HepG2 (cell line): ENCODE measurements around the gene ATXN7L3. TPM values are rescaled to one million over a fixed set of nuclear protein-coding genes. Genes with fewer than 3 reads are reported as not detected.

Source experiments
- ATAC-seq: fragments of 200-7000 bp; cut with Tn5 transposase; 3 replicates; pipeline ENCODE4 v1.9.1; 2020; ENCODE audit warnings: mild to moderate bottlenecking, moderate library complexity
- BruUV-seq: library from RNA; stranded (reverse); fragments of 400-500 nt; replicated peaks from 2 replicates; lab custom pipeline; 2021; lab: Mats Ljungman, UMichigan
- CTCF ChIA-PET: fragments of 300-600 bp; formaldehyde crosslinking; extraction: SDS; loops from one replicate; lab custom pipeline; 2021; ENCODE audit warnings: low total read pairs, inconsistent platforms, low intra/inter-chr PET ratio; lab: Yijun Ruan, JAX
- POLR2A ChIA-PET: fragments of 350-600 bp; sonication (Branson Sonifier 250); formaldehyde crosslinking; loops from one replicate; lab custom pipeline; 2020; ENCODE audit warnings: antibody characterized with exemption, inconsistent platforms; lab: Yijun Ruan, JAX
- DNase-seq: peaks from one replicate; pipeline ENCODE4 v3.0.0-alpha.2; 2015; ENCODE audit warnings: low spot score
- FAIRE-seq: peaks from 3 replicates; lab custom pipeline; 2011; peaks lifted over from hg19 to GRCh38; lab: Jason Lieb, UNC
- H2AFZ ChIP-seq: one replicate; pipeline ENCODE4 v1.6.1; 2011; ENCODE audit warnings: low read length, inconsistent platforms
- H3K27ac ChIP-seq: fragments of 300-600 bp; 3 replicates; pipeline ENCODE4 v1.8.0; 2011; ENCODE audit warnings: mixed run types, mild to moderate bottlenecking, mixed read lengths, low read length, inconsistent platforms; ENCODE audit not compliant: insufficient read depth; ENCODE audit errors: extremely low read length
- H3K27me3 ChIP-seq, 2 experiments: fragments of 200-600 bp in 1 of 2; 2 replicates in 1 of 2; 3 replicates in 1 of 2; pipeline versions ENCODE4 v1.6.0 to v1.8.0; 2011; ENCODE audit warnings: low read length in 2 of 2, mild to moderate bottlenecking in 2 of 2, moderate library complexity in 2 of 2, inconsistent platforms in 1 of 2; ENCODE audit not compliant: insufficient read depth in 2 of 2, control insufficient read depth in 1 of 2
- H3K36me3 ChIP-seq, 2 experiments: fragments of 200-600 bp in 1 of 2; replicated peaks in 1 of 2; 2 replicates in 1 of 2; 3 replicates in 1 of 2; pipeline versions ENCODE4 v1.5.1 to v1.8.0; 2011; ENCODE audit warnings: low read length in 2 of 2, inconsistent platforms in 1 of 2; ENCODE audit not compliant: insufficient read depth in 2 of 2, control insufficient read depth in 1 of 2
- H3K4me1 ChIP-seq: 2 replicates; pipeline ENCODE4 v1.5.1; 2012; ENCODE audit warnings: low read length, inconsistent platforms; ENCODE audit not compliant: insufficient read depth
- H3K4me2 ChIP-seq: 2 replicates; pipeline ENCODE4 v1.6.0; 2011; ENCODE audit warnings: low read depth, low read length, inconsistent platforms
- H3K4me3 ChIP-seq, 3 experiments: fragments of 200-600 bp in 1 of 3; sonication (generic), shearing (Covaris generic) in 1 of 3; replicated peaks in 1 of 3; 2 replicates each; pipeline ENCODE4 v1.5.1; 2011 to 2016; ENCODE audit warnings: low read length in 3 of 3, inconsistent platforms in 2 of 3, low read depth in 2 of 3, mild to moderate bottlenecking in 2 of 3, control low read depth in 1 of 3, mixed read lengths in 1 of 3; ENCODE audit not compliant: insufficient read depth in 1 of 3
- H3K79me2 ChIP-seq: one replicate; pipeline ENCODE4 v1.6.1; 2011; ENCODE audit warnings: low read length, inconsistent platforms; ENCODE audit not compliant: insufficient read depth
- H3K9ac ChIP-seq: 2 replicates; pipeline ENCODE4 v1.6.0; 2011; ENCODE audit warnings: mild to moderate bottlenecking, low read depth, low read length, inconsistent platforms; ENCODE audit not compliant: insufficient read depth
- H3K9me3 ChIP-seq: 2 replicates; pipeline ENCODE4 v1.5.1; 2012; ENCODE audit warnings: mild to moderate bottlenecking, low read length
- H4K20me1 ChIP-seq: 2 replicates; pipeline ENCODE4 v1.6.0; 2011; ENCODE audit warnings: inconsistent platforms, mild to moderate bottlenecking, low read length, moderate library complexity; ENCODE audit not compliant: insufficient read depth
- AGO2 ChIP-seq: fragments of 200-400 bp; formaldehyde crosslinking; optimal IDR thresholded peaks from 2 replicates; pipeline ENCODE3; 2017; ENCODE audit warnings: mild to moderate bottlenecking, low read depth, low read length, moderate library complexity
- ATAD3A ChIP-seq: sonication (generic); formaldehyde crosslinking; IDR thresholded peaks from 2 replicates; pipeline ENCODE4 v1.4.0; 2020; ENCODE audit warnings: missing genetic modification reagents
- ATM ChIP-seq: fragments of 450-650 bp; IDR thresholded peaks from 2 replicates; pipeline ENCODE4 v1.7.1; 2017; ENCODE audit warnings: mild to moderate bottlenecking, borderline replicate concordance
- CREB1 ChIP-seq, 2 experiments: fragments of 450-650 bp in 1 of 2; IDR thresholded peaks; 2 replicates each; pipeline ENCODE4 v1.6.1; 2016 to 2017; ENCODE audit warnings: control low read depth in 1 of 2, mild to moderate bottlenecking in 1 of 2, missing compliant biosample characterization in 1 of 2, missing genetic modification characterization in 1 of 2
- CREM ChIP-seq, 2 experiments: sonication (generic) in 1 of 2; formaldehyde crosslinking in 1 of 2; IDR thresholded peaks; 2 replicates each; pipeline versions ENCODE4 v1.4.0 to v1.6.1; 2016 to 2020; ENCODE audit warnings: antibody characterized with exemption in 1 of 2, mild to moderate bottlenecking in 1 of 2, missing genetic modification reagents in 1 of 2
- HIC2 ChIP-seq: sonication (generic); formaldehyde crosslinking; IDR thresholded peaks from 2 replicates; pipeline ENCODE4 v1.9.0; 2022; ENCODE audit warnings: low read depth, missing genetic modification reagents
- HOXA7 ChIP-seq: sonication (generic); formaldehyde crosslinking; IDR thresholded peaks from 2 replicates; pipeline ENCODE4 v1.8.1; 2022; ENCODE audit warnings: mild to moderate bottlenecking, missing genetic modification reagents, moderate library complexity
- JARID2 ChIP-seq: sonication (generic); formaldehyde crosslinking; IDR thresholded peaks from 2 replicates; pipeline ENCODE4 v1.8.1; 2023; ENCODE audit warnings: missing genetic modification reagents, inconsistent platforms; ENCODE audit not compliant: insufficient replicate concordance
- MXD4 ChIP-seq: IDR thresholded peaks from 2 replicates; pipeline ENCODE4 v1.6.1; 2016; ENCODE audit warnings: mild to moderate bottlenecking, missing biosample characterization, missing genetic modification reagents
- PCBP1 ChIP-seq: fragments of 200-400 bp; formaldehyde crosslinking; IDR thresholded peaks from 2 replicates; pipeline ENCODE4 v1.6.1; 2017; ENCODE audit warnings: mild to moderate bottlenecking, low read depth, low read length, borderline replicate concordance
- POLR2G ChIP-seq: fragments of 200-400 bp; formaldehyde crosslinking; IDR thresholded peaks from 2 replicates; pipeline ENCODE4 v1.6.1; 2018; ENCODE audit warnings: mild to moderate bottlenecking, low read depth, low read length, moderate library complexity
- RBFOX2 ChIP-seq: fragments of 200-400 bp; formaldehyde crosslinking; IDR thresholded peaks from 2 replicates; pipeline ENCODE4 v1.6.1; 2017; ENCODE audit warnings: low read depth, mild to moderate bottlenecking, low read length
- THAP9 ChIP-seq: sonication (generic); formaldehyde crosslinking; IDR thresholded peaks from 2 replicates; pipeline ENCODE4; 2020; ENCODE audit warnings: missing genetic modification reagents, mild to moderate bottlenecking, borderline replicate concordance
- ZFP41 ChIP-seq: sonication (generic); formaldehyde crosslinking; IDR thresholded peaks from 2 replicates; pipeline ENCODE4 v1.4.0; 2020; ENCODE audit warnings: mild to moderate bottlenecking, missing genetic modification reagents, borderline replicate concordance
- ZNF563 ChIP-seq: sonication (generic); formaldehyde crosslinking; IDR thresholded peaks from 2 replicates; pipeline ENCODE4 v1.8.0; 2022; ENCODE audit warnings: mild to moderate bottlenecking, moderate library complexity, missing genetic modification reagents
- ZNF589 ChIP-seq: sonication (generic); formaldehyde crosslinking; conservative IDR thresholded peaks from 2 replicates; pipeline ENCODE4 v1.8.0; 2022; ENCODE audit warnings: mild to moderate bottlenecking, moderate library complexity, missing genetic modification reagents
- ZNF720 ChIP-seq: sonication (generic); formaldehyde crosslinking; IDR thresholded peaks from 2 replicates; pipeline ENCODE4 v1.4.0; 2020; ENCODE audit warnings: missing genetic modification reagents
- ZNF775 ChIP-seq: sonication (generic); formaldehyde crosslinking; IDR thresholded peaks from 2 replicates; pipeline ENCODE4 v1.4.0; 2020; ENCODE audit warnings: missing genetic modification reagents, mild to moderate bottlenecking, moderate library complexity, borderline replicate concordance
- ZSCAN21 ChIP-seq: sonication (generic); formaldehyde crosslinking; IDR thresholded peaks from 2 replicates; pipeline ENCODE4 v1.8.0; 2022; ENCODE audit warnings: mild to moderate bottlenecking, missing genetic modification reagents, moderate library complexity, borderline replicate concordance
- WGBS: methylation state at CpG from one replicate; pipeline ENCODE4 v1.1.6; 2017; ENCODE audit warnings: low lambda C conversion rate; 5-methylcytosine and 5-hydroxymethylcytosine counted together
- in situ Hi-C: cut with HindIII; loops from 2 replicates; pipeline ENCODE4 v1.10.0; 2017; ENCODE audit warnings: low pct_unique_long_range_greater_than_20kb; ENCODE audit not compliant: extremely low pct_ligation_motif_present
- intact Hi-C: fragments of 100-400 bp; cut with micrococcal nuclease; formaldehyde crosslinking; loops from one replicate; pipeline ENCODE4 v1.10.0; 2022; ENCODE audit not compliant: unreplicated experiment
- polyA plus RNA-seq, 8 experiments: library from polyadenylated mRNA; depleted of rRNA in 3 of 8; stranded (reverse) in 7 of 8; unstranded in 1 of 8; fragments of >200 nt; fragmentation: Illumina TruSeq in 4 of 8; extraction: Trizol in 4 of 8; gene quantifications; 2 replicates each; pipeline versions ENCODE4 v1.2.1 to v1.2.3, GENCODE V29; 2011 to 2016; ENCODE audit warnings: low read depth in 4 of 8, missing spikeins in 1 of 8, mixed read lengths in 1 of 8; ENCODE audit not compliant: insufficient read depth in 1 of 8
- total RNA-seq, 5 experiments: library from RNA; depleted of rRNA; stranded (reverse); fragments of >200 nt; fragmentation: Illumina TruSeq; extraction: Trizol; gene quantifications; 2 replicates each; pipeline ENCODE4 v1.2.3, GENCODE V29; 2016; ENCODE audit warnings: low read depth in 1 of 5

Gene ATXN7L3
- total and polyA plus RNA-seq, 2 of the 13 experiments (the other 11 are each of a cell fraction or from before 2014, with no cell fraction given): 44.5 to 59.1 TPM

GRCh38 chr17:44212507-44213402 is 13.1 kb upstream of the ATXN7L3 start:
- WGBS: 95% methylated on average over 25 of the region's 31 CpGs
- Histone ChIP-seq H3K4me3 (no peak overlapping the region), H3K9me3 (no peaks in the 10 kb centered on the region), H3K4me1 (peaks cover 14% of the 10 kb centered on the region), H3K9ac (no peak overlapping the region), H3K27ac (no peak overlapping the region), H3K36me3 (peaks cover 41 to 75% of the 10 kb centered on the region in 2 experiments), H2AFZ (no peak overlapping the region), H4K20me1 (no peaks in the 10 kb centered on the region), H3K4me2 (no peak overlapping the region), H3K27me3 (no peaks in the 10 kb centered on the region; a peak in 1 of 5 replicates), H3K79me2 (peaks cover 16% of the 10 kb centered on the region)
- peak; percentile 3; the same call in 1 of the 3 replicates for ATAC-seq
- CTCF ChIA-PET: no interaction called here
- no peak for FAIRE-seq
- POLR2A ChIA-PET: interaction anchor here (1.6 to 1.7 kb wide), 2 partner anchors 9 to 26 kb away, joined by 3 to 5 read pairs; partner anchors contain the start of gene TMUB2
- intact Hi-C loops: no loop called here
- BruUV-seq: no TSS peak
- DNase-seq: no peak
- in situ Hi-C loops: no loop called here
- TF ChIP-seq JARID2 (CRISPR knock-in tag) (no peak), MXD4 (CRISPR knock-in tag) (no peak), ZNF775 (CRISPR knock-in tag) (no peak), POLR2G (peak; percentile 38), ZNF720 (CRISPR knock-in tag) (no peak), HOXA7 (CRISPR knock-in tag) (no peak), ATAD3A (CRISPR knock-in tag) (no peak), ZSCAN21 (CRISPR knock-in tag) (no peak), PCBP1 (0 out of 2 replicates have a peak, but pooled peaks have one; percentile 27), HIC2 (CRISPR knock-in tag) (no peak), CREM (IDR thresholded peaks at IDR 0.05) (no peak), CREM (CRISPR knock-in tag; IDR thresholded peaks at IDR 0.05) (no peak), CREB1 (IDR thresholded peaks at IDR 0.05) (no peak), CREB1 (CRISPR knock-in tag; IDR thresholded peaks at IDR 0.05) (no peak), RBFOX2 (peak; percentile 64), ATM (no peak), THAP9 (no peak), ZNF563 (CRISPR knock-in tag) (no peak), ZNF589 (CRISPR knock-in tag) (no peak), ZFP41 (CRISPR knock-in tag) (no peak), AGO2 (peak; percentile 83)
